Measurements from ENCODE around the gene FADS1. TPM values are rescaled to one million over a fixed set of nuclear protein-coding genes. Genes with fewer than 3 reads are reported as not detected.

Gene FADS1
- total and polyA plus RNA-seq, 2 experiments from 2014 or later: 74.9 to 119 TPM

DNA sequence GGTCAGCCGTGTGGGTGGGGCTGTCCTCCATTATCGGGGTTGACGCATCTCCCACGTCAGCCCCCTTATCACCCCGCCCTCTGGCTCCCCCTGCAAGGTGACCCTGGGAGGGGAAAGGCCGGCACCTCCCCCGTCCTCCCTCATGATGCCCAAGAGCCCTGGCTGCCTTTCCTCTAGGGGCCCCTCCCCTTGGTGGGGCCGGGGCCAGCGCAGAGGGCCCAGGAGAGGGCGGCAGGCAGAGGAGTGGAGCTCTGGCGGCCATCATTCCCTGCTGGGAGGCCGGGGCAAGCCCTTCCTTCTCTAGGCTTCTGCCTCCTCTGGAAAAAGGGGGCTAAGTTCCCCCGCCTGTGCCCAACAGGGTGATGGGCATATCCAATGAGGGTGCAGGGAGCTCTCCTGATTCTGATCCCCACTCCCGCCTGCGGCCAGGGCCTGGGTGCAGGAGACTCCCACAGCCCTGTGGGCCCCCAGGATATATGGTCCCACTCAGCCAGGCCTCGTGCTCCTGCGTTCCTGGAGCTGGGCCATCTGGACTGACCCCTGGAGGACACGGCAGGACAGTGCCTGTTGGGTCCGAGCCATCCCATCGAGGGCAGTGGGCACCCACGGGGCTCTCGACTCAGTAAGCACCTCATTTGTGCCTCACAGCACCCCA, 52.1 kb downstream of the FADS1 start:
- no peak overlapping the region for H3K27ac ChIP-seq (ENCODE audit: low read depth)

GRCh38 chr11:61763930-61764605, 52.7 kb downstream of the FADS1 start:
- ATAC-seq: no peak
- no peak overlapping the region for H2AFZ ChIP-seq
- Mint-ChIP-seq H3K4me3 (no peak overlapping the region), H3K27me3 (ENCODE audit: insufficient read depth, low read depth, poor library complexity) (peaks cover 14% of the 10 kb centered on the region), H3K4me1 (peaks cover 21% of the 10 kb centered on the region; the same call in 2 of the 3 replicates), H3K27ac (no peak overlapping the region), H3K9me3 (no peaks in the 10 kb centered on the region; the same call in 2 of the 3 replicates), H3K36me3 (ENCODE audit: low read depth) (no peaks in the 10 kb centered on the region; the same call in 2 of the 3 replicates)
- H3K4me2 ChIP-seq: no peak overlapping the region
- H3K27ac ChIP-seq (ENCODE audit: low read depth): no peak overlapping the region
- TF ChIP-seq REST (IDR thresholded peaks at IDR 0.05; ENCODE audit: unreplicated experiment) (no peak), ZNF331 (CRISPR knock-in tag; IDR thresholded peaks at IDR 0.05; ENCODE audit: low read depth) (no peak), JUNB (IDR thresholded peaks at IDR 0.05; ENCODE audit: unreplicated experiment) (no peak), CREB1 (CRISPR knock-in tag; IDR thresholded peaks at IDR 0.05; ENCODE audit: low read depth) (no peak), EZH2 (IDR thresholded peaks at IDR 0.05; ENCODE audit: low read depth, unreplicated experiment) (no peak), ZNF114 (CRISPR knock-in tag; IDR thresholded peaks at IDR 0.05) (no peak), CTCF (conservative IDR thresholded peaks at IDR 0.05; ENCODE audit: low read depth in 2 of 2) (no peak), STAT1 (IDR thresholded peaks at IDR 0.05; ENCODE audit: unreplicated experiment) (no peak)
- no peak overlapping the region for H3K4me3 ChIP-seq
- H3K27me3 ChIP-seq (ENCODE audit: insufficient read depth): no peaks in the 10 kb centered on the region
- peaks cover 15% of the 10 kb centered on the region; the same call in 1 of the 2 replicates for H3K4me1 ChIP-seq (ENCODE audit: insufficient read depth)
- H3K9me2 ChIP-seq (ENCODE audit: insufficient read depth): no peaks in the 10 kb centered on the region
- no peak for DNase-seq (ENCODE audit: low spot score)
- H3K79me2 ChIP-seq (replicated peaks; ENCODE audit: insufficient read depth): no peaks in the 10 kb centered on the region
- H4K20me1 ChIP-seq (replicated peaks; ENCODE audit: insufficient read depth): no peaks in the 10 kb centered on the region
- H3K36me3 ChIP-seq (ENCODE audit: insufficient read depth): no peaks in the 10 kb centered on the region
- no peaks in the 10 kb centered on the region for H3F3A ChIP-seq (replicated peaks; ENCODE audit: low read depth)

More for the DNA sequence above, 52.1 kb downstream of the FADS1 start:
- ATAC-seq: peak; percentile 57
- Histone ChIP-seq H3K27me3 (ENCODE audit: insufficient read depth) (no peaks in the 10 kb centered on the region), H3F3A (replicated peaks; ENCODE audit: low read depth) (no peaks in the 10 kb centered on the region), H3K36me3 (ENCODE audit: insufficient read depth) (no peaks in the 10 kb centered on the region), H4K20me1 (replicated peaks; ENCODE audit: insufficient read depth) (no peaks in the 10 kb centered on the region), H3K9me2 (ENCODE audit: insufficient read depth) (no peaks in the 10 kb centered on the region), H3K4me3 (no peak overlapping the region), H3K79me2 (replicated peaks; ENCODE audit: insufficient read depth) (no peaks in the 10 kb centered on the region), H3K4me2 (no peak overlapping the region), H2AFZ (no peak overlapping the region), H3K4me1 (ENCODE audit: insufficient read depth) (peaks cover 15% of the 10 kb centered on the region; the same call in 1 of the 2 replicates)
- Mint-ChIP-seq H3K4me1 (peaks cover 19% of the 10 kb centered on the region; the same call in 2 of the 3 replicates), H3K36me3 (ENCODE audit: low read depth) (no peaks in the 10 kb centered on the region; the same call in 2 of the 3 replicates), H3K9me3 (no peaks in the 10 kb centered on the region; the same call in 2 of the 3 replicates), H3K27me3 (ENCODE audit: insufficient read depth, low read depth, poor library complexity) (peaks cover 14% of the 10 kb centered on the region), H3K4me3 (no peak overlapping the region), H3K27ac (no peak overlapping the region)
- TF ChIP-seq CTCF (conservative IDR thresholded peaks at IDR 0.05; ENCODE audit: low read depth in 2 of 2) (peak in 1 of 2 experiments; percentile 28; a peak in 2 of 4 replicates), ETS1 (IDR thresholded peaks at IDR 0.05) (no peak)
- peak; percentile 66 for DNase-seq (ENCODE audit: low spot score)
